HEK293 (cell line): Measurements from ENCODE around the gene HNRNPM.

Experiments used
- KLF10 ChIP-seq: fragments of 450-650 bp; IDR thresholded peaks from 2 replicates; pipeline ENCODE4 v1.5.1; 2018; ENCODE audit warnings: missing biosample characterization, mild to moderate bottlenecking, missing genetic modification characterization
- MEIS1 ChIP-seq: sonication (generic); formaldehyde crosslinking; IDR thresholded peaks from 2 replicates; pipeline ENCODE4 v1.8.1; 2022; ENCODE audit warnings: missing genetic modification reagents, mild to moderate bottlenecking, borderline replicate concordance
- PRDM1 ChIP-seq: fragments of 450-650 bp; formaldehyde crosslinking; IDR thresholded peaks from 2 replicates; pipeline ENCODE4; 2016; ENCODE audit warnings: missing biosample characterization, missing genetic modification characterization
- SP3 ChIP-seq: fragments of 450-650 bp; formaldehyde crosslinking; IDR thresholded peaks from 2 replicates; pipeline ENCODE4 v1.5.1; 2016; ENCODE audit warnings: missing biosample characterization, missing genetic modification characterization
- TCF7L2 ChIP-seq: IDR thresholded peaks from 2 replicates; pipeline ENCODE4 v1.6.1; 2011; ENCODE audit warnings: low read depth, mild to moderate bottlenecking, inconsistent platforms, low read length, moderate library complexity, borderline replicate concordance
- ZNF121 ChIP-seq: fragments of 450-650 bp; formaldehyde crosslinking; IDR thresholded peaks from 2 replicates; pipeline ENCODE4 v1.5.1; 2016; ENCODE audit warnings: missing biosample characterization, missing genetic modification characterization
- ZNF133 ChIP-seq: fragments of 450-650 bp; formaldehyde crosslinking; IDR thresholded peaks from 2 replicates; pipeline ENCODE4 v1.5.1; 2016; ENCODE audit warnings: missing biosample characterization, missing genetic modification characterization
- ZNF350 ChIP-seq: fragments of 450-650 bp; formaldehyde crosslinking; IDR thresholded peaks from 2 replicates; pipeline ENCODE4 v1.5.0; 2017; ENCODE audit warnings: missing biosample characterization, mild to moderate bottlenecking, missing genetic modification characterization
- ZNF366 ChIP-seq: fragments of 450-650 bp; formaldehyde crosslinking; conservative IDR thresholded peaks from 2 replicates; pipeline ENCODE4 v1.5.1; 2016; ENCODE audit warnings: missing biosample characterization, missing genetic modification characterization
- ZNF433 ChIP-seq: fragments of 450-650 bp; formaldehyde crosslinking; IDR thresholded peaks from 2 replicates; pipeline ENCODE4 v1.5.1; 2016; ENCODE audit warnings: missing biosample characterization, missing genetic modification characterization, low read depth
- TF ChIP-seq, protein P1 (sequence below): fragments of 450-650 bp; formaldehyde crosslinking; IDR thresholded peaks from 2 replicates; pipeline ENCODE4 v1.5.1; 2016; ENCODE audit warnings: missing biosample characterization, missing genetic modification characterization
- TF ChIP-seq, protein P2 (sequence below): fragments of 450-650 bp; formaldehyde crosslinking; IDR thresholded peaks from 2 replicates; pipeline ENCODE4 v1.5.1; 2016; ENCODE audit warnings: missing biosample characterization, missing genetic modification characterization

DNA sequence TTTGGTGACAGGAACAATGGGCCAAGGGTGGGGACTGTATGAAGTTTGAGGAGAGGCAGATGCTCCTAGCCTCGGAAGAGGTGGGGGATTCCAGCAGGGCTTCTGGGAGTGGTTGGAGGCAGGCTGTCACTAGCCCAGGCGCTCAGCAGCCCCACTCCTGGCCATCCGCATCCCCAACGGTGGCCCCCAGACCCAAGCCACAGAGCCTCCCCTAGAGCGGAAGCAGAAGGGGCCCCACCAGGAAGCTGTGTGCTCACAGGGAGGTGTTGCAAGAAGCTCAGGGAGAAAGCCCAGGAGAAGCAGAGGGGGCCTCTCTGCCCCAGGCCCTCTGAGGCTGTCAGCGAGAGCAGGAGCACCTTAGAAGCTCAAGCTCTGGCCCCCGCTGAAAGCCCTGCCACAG is 49.4 kb downstream of the HNRNPM start:
- TF ChIP-seq, protein P1, sequence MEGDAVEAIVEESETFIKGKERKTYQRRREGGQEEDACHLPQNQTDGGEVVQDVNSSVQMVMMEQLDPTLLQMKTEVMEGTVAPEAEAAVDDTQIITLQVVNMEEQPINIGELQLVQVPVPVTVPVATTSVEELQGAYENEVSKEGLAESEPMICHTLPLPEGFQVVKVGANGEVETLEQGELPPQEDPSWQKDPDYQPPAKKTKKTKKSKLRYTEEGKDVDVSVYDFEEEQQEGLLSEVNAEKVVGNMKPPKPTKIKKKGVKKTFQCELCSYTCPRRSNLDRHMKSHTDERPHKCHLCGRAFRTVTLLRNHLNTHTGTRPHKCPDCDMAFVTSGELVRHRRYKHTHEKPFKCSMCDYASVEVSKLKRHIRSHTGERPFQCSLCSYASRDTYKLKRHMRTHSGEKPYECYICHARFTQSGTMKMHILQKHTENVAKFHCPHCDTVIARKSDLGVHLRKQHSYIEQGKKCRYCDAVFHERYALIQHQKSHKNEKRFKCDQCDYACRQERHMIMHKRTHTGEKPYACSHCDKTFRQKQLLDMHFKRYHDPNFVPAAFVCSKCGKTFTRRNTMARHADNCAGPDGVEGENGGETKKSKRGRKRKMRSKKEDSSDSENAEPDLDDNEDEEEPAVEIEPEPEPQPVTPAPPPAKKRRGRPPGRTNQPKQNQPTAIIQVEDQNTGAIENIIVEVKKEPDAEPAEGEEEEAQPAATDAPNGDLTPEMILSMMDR (tag by site-specific recombination): no peak
- TF ChIP-seq, protein P2, sequence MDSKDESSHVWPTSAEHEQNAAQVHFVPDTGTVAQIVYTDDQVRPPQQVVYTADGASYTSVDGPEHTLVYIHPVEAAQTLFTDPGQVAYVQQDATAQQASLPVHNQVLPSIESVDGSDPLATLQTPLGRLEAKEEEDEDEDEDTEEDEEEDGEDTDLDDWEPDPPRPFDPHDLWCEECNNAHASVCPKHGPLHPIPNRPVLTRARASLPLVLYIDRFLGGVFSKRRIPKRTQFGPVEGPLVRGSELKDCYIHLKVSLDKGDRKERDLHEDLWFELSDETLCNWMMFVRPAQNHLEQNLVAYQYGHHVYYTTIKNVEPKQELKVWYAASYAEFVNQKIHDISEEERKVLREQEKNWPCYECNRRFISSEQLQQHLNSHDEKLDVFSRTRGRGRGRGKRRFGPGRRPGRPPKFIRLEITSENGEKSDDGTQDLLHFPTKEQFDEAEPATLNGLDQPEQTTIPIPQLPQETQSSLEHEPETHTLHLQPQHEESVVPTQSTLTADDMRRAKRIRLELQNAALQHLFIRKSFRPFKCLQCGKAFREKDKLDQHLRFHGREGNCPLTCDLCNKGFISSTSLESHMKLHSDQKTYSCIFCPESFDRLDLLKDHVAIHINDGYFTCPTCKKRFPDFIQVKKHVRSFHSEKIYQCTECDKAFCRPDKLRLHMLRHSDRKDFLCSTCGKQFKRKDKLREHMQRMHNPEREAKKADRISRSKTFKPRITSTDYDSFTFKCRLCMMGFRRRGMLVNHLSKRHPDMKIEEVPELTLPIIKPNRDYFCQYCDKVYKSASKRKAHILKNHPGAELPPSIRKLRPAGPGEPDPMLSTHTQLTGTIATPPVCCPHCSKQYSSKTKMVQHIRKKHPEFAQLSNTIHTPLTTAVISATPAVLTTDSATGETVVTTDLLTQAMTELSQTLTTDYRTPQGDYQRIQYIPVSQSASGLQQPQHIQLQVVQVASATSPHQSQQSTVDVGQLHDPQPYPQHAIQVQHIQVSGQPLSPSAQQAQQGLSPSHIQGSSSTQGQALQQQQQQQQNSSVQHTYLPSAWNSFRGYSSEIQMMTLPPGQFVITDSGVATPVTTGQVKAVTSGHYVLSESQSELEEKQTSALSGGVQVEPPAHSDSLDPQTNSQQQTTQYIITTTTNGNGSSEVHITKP (tag by site-specific recombination): no peak
- TF ChIP-seq ZNF433 (tag by site-specific recombination) (no peak), PRDM1 (no peak), SP3 (no peak), ZNF366 (tag by site-specific recombination) (no peak), ZNF133 (tag by site-specific recombination) (no peak), KLF10 (no peak), ZNF350 (no peak), TCF7L2 (no peak), MEIS1 (CRISPR knock-in tag) (no peak), ZNF121 (tag by site-specific recombination) (no peak)
